Spleen (tissue), 11 donors: ENCODE results near the gene KRT17. TPM values are rescaled to one million over a fixed set of nuclear protein-coding genes. Genes with fewer than 3 reads are reported as not detected.
"Not testable (repeated sequence)": the region's sequence is repeated elsewhere in the genome, so short reads cannot be mapped to it uniquely, and the experiment has no call there.

Experiments used
- DNase-seq: peaks from one replicate; pipeline ENCODE4 v3.0.0-alpha.2; 2020
- H3K27ac ChIP-seq, 8 donors: fragments of 200-600 bp; sonication (generic) in 7 of 8; 1 replicate in 4 of 8; 2 replicates in 4 of 8; pipeline versions ENCODE4 v1.5.0 to v1.8.0; 2016 to 2021; ENCODE audit warnings: inconsistent platforms in 4 of 8, mild to moderate bottlenecking in 4 of 8, moderate library complexity in 1 of 8
- H3K27me3 ChIP-seq, 7 donors: fragments of 200-600 bp; sonication (generic) in 6 of 7; replicated peaks in 1 of 7; 1 replicate in 4 of 7; 2 replicates in 3 of 7; pipeline versions ENCODE4 v1.5.0 to v1.8.0; 2016 to 2021; ENCODE audit warnings: inconsistent platforms in 3 of 7, mild to moderate bottlenecking in 1 of 7
- H3K36me3 ChIP-seq, 6 donors: fragments of 200-600 bp; sonication (generic) in 5 of 6; 1 replicate in 4 of 6; 2 replicates in 2 of 6; pipeline versions ENCODE4 v1.5.0 to v1.8.0; 2016 to 2021; ENCODE audit warnings: inconsistent platforms in 2 of 6
- H3K4me1 ChIP-seq, 6 donors: fragments of 200-600 bp; sonication (generic) in 5 of 6; 1 replicate in 3 of 6; 2 replicates in 3 of 6; pipeline versions ENCODE4 v1.5.0 to v1.8.0; 2016 to 2021; ENCODE audit warnings: inconsistent platforms in 3 of 6
- H3K4me3 ChIP-seq, 8 donors: fragments of 200-600 bp; sonication (generic) in 7 of 8; 1 replicate in 4 of 8; 2 replicates in 4 of 8; pipeline versions ENCODE4 v1.5.0 to v1.8.0; 2016 to 2021; ENCODE audit warnings: inconsistent platforms in 4 of 8, mild to moderate bottlenecking in 4 of 8, moderate library complexity in 2 of 8
- H3K9me3 ChIP-seq, 8 donors: fragments of 200-600 bp; sonication (generic) in 7 of 8; 1 replicate in 4 of 8; 2 replicates in 4 of 8; pipeline versions ENCODE4 v1.5.0 to v1.8.0; 2016 to 2021; ENCODE audit warnings: inconsistent platforms in 4 of 8
- CTCF ChIP-seq, 11 experiments: fragments of 200-600 bp in 7 of 11; fragments of 450-650 bp in 4 of 11; sonication (generic) in 4 of 11; IDR thresholded peaks in 8 of 11; conservative IDR thresholded peaks in 3 of 11; 1 replicate in 7 of 11; 2 replicates in 4 of 11; pipeline versions ENCODE4 v1.4.0 to v1.8.0; 2016 to 2021; ENCODE audit warnings: antibody characterized with exemption in 11 of 11, inconsistent platforms in 4 of 11, mild to moderate bottlenecking in 1 of 11
- POLR2A ChIP-seq, 3 donors: fragments of 450-650 bp; IDR thresholded peaks; one replicate each; pipeline ENCODE4 v1.5.1; 2017; ENCODE audit warnings: antibody characterized with exemption in 3 of 3, mild to moderate bottlenecking in 1 of 3
- POLR2AphosphoS5 ChIP-seq, 3 donors: sonication (generic); formaldehyde crosslinking; IDR thresholded peaks; one replicate each; pipeline ENCODE4 v1.5.1; 2017; ENCODE audit warnings: antibody characterized with exemption in 3 of 3
- WGBS, 5 donors: extraction: QIAGEN DNeasy Blood & Tissue Kit in 3 of 5; methylation state at CpG; one replicate each; pipeline versions ENCODE4 v1.1.5 to v1.1.7; 2013 to 2018; 5-methylcytosine and 5-hydroxymethylcytosine counted together
- intact Hi-C: fragments of 100-400 bp; cut with DNase I; formaldehyde crosslinking; loops from one replicate; pipeline ENCODE4 v1.15.0; 2023; ENCODE audit warnings: low total_unique reads
- polyA plus RNA-seq, 3 donors: library from polyadenylated mRNA; stranded (reverse); fragments of 200-250 nt; gene quantifications; one replicate each; pipeline ENCODE4 v1.2.1, GENCODE V29; 2013
- total RNA-seq, 7 donors: library from RNA; depleted of rRNA in 3 of 7; stranded (reverse); fragments of >200 nt in 3 of 7; fragmentation: NEBNext Ultra II Directional in 4 of 7; extraction: Animal tissue kit (Norgen Biotek cat#: 25700) in 4 of 7; gene quantifications; one replicate each; pipeline versions ENCODE4 v1.1.0 to v1.2.1, GENCODE V29; 2016 to 2021
- donor health status: healthy with polysubstance abuse.
- donor health status: DM: no; HTN: no; CAD: no; lungs with moderate emphysema.
- donor health status: DM: no; HTN: no; CAD: no.
- donor health status: Bipolar disorder and iron deficiency.
- donor health status: healthy.
- donor health status: DM: no; HTN: no; CAD: no.
- donor health status: DM: yes; HTN: yes; CAD: no.

Gene KRT17
- total and polyA plus RNA-seq, 10 donors = 0.58 to 1.2 (median 0.70) TPM; not detected in 7

- H3K9me3 ChIP-seq = no peaks in the 10 kb centered on the region
- TF ChIP-seq CTCF (IDR thresholded peaks at IDR 0.05 in 8 of 11, conservative IDR thresholded peaks at IDR 0.05 in 3 of 11) (no peak), POLR2AphosphoS5 (IDR thresholded peaks at IDR 0.05) (no peak)
- 87 to 92% (median 90%) methylated on average over 21 to 23 of the region's 23 CpGs for WGBS, 5 donors
- H3K27me3 ChIP-seq = peaks cover 0 to 11% (median 0%) of the 10 kb centered on the region in 7 donors
- H3K4me1 ChIP-seq = peaks cover 0 to 7% (median 0%) of the 10 kb centered on the region in 6 donors
- intact Hi-C loops = no loop called here
- H3K36me3 ChIP-seq = no peaks in the 10 kb centered on the region
- DNase-seq = peak; percentile 58
- H3K4me3 ChIP-seq = no peak overlapping the region
- no peak overlapping the region for H3K27ac ChIP-seq
Observed at GRCh38 chr17:41627316-41628072, 3.1 kb upstream of the KRT17 start.

- H3K9me3 ChIP-seq, H3K36me3 ChIP-seq, intact Hi-C loops, H3K4me3 ChIP-seq, H3K27ac ChIP-seq, DNase-seq, H3K4me1 ChIP-seq: not testable (repeated sequence)
- 80 to 95% (median 91%) methylated on average over 5 of the region's 5 CpGs for WGBS, 5 donors
- H3K27me3 ChIP-seq = peaks cover 0 to 11% (median 0%) of the 10 kb centered on the region in 7 donors
Observed at GRCh38 chr17:41626914-41627295, 2.5 kb upstream of the KRT17 start.

- DNase-seq = not testable (repeated sequence)
Observed at GRCh38 chr17:41626028-41626913, 1.9 kb upstream of the KRT17 start.

GRCh38 chr17:41625602-41626001, 1.2 kb upstream of the KRT17 start:
- 37 to 75% (median 57%) methylated on average over 4 to 16 of the region's 16 CpGs for WGBS, 5 donors
- Histone ChIP-seq H3K27me3 (peaks cover 0 to 11% (median 0%) of the 10 kb centered on the region in 7 donors), H3K4me3 (no peak overlapping the region), H3K9me3 (no peaks in the 10 kb centered on the region), H3K27ac (no peak overlapping the region), H3K4me1 (peaks cover 0 to 7% (median 0%) of the 10 kb centered on the region in 6 donors), H3K36me3 (no peaks in the 10 kb centered on the region)
- peak; percentile 66 for DNase-seq
- intact Hi-C loops = no loop called here
- TF ChIP-seq POLR2A (IDR thresholded peaks at IDR 0.05) (no peak), POLR2AphosphoS5 (IDR thresholded peaks at IDR 0.05) (peak in 2 of 3 donors; percentile 37 to 43)

More at GRCh38 chr17:41626028-41626913, 1.9 kb upstream of the KRT17 start:
- peaks cover 0 to 11% (median 0%) of the 10 kb centered on the region in 7 donors for H3K27me3 ChIP-seq
- intact Hi-C loops, H3K27ac ChIP-seq, H3K4me3 ChIP-seq, H3K4me1 ChIP-seq, H3K36me3 ChIP-seq, H3K9me3 ChIP-seq: not testable (repeated sequence)
- WGBS, 5 donors = 85 to 96% (median 87%) methylated on average over 11 to 17 of the region's 17 CpGs

GRCh38 chr17:41623184-41623861, 1.1 kb downstream of the KRT17 start:
- WGBS, 5 donors = 53 to 68% (median 68%) methylated on average over 10 of the region's 10 CpGs
- H3K27ac ChIP-seq, H3K4me1 ChIP-seq, DNase-seq, H3K9me3 ChIP-seq, H3K4me3 ChIP-seq, H3K36me3 ChIP-seq, intact Hi-C loops: not testable (repeated sequence)
- H3K27me3 ChIP-seq = peaks cover 0 to 11% (median 0%) of the 10 kb centered on the region in 7 donors

GRCh38 chr17:41622340-41623183, 1.8 kb downstream of the KRT17 start:
- WGBS, 5 donors = 66 to 79% (median 74%) methylated on average over 19 of the region's 19 CpGs

More at GRCh38 chr17:41622340-41623183, 1.8 kb downstream of the KRT17 start:
- H3K4me1 ChIP-seq, H3K9me3 ChIP-seq, H3K27ac ChIP-seq, intact Hi-C loops, H3K4me3 ChIP-seq, H3K36me3 ChIP-seq: not testable (repeated sequence)
- peaks cover 0 to 15% (median 0%) of the 10 kb centered on the region in 7 donors for H3K27me3 ChIP-seq
- DNase-seq = peak; percentile 58
